GM21529 (cell line): ENCODE measurements around the gene MLLT6.

Source experiments
- ATAC-seq: cut with Tn5 transposase; IDR thresholded peaks from one replicate; pipeline ENCODE4 v1.9.1; 2021; ENCODE audit not compliant: unreplicated experiment

The MLLT6 gene

DNA sequence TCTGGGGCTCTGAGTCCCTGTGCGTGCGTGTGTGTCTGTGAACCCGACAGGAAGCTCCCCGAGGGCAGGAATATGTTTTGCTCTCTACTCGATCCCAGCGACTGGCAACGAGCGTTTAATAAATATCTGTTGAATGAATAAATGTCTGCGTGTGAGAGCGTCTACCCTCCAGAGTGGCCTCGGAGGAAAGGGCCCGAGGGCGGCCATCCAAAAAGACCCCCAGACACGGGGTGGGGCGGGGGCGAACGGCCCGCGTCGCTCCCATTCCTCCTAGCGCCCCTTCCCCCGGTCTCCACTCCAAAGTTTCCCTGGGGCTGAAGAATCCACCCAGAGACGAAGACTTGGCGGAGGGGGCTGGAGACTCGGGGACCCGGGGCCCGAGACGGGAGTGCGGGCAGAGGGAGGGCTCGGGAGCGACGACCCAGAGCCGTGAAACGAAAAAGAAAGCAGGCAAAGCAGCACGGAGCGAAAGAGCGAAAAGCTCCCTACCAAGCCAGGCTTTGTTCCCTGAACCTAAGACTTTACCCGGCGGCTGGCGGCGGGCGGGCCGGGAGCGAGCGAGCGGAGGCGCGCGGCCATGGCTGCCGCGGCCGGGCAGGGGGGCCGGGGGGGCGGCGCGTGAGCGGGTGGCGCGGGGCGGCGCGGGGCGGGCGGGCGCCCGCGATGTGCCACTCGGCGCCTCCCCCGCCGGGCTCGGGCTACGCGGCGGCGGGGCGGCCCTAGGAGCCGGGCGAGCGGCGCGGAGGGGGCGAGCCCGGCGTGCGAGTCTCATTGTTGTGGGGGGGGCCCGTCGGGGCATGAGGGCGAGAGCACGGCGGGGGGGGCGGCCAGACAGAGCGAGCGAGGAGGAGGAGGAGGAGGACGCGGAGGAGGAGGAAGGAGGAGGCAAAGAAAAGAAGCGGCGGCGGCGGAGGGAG lies at the start of gene MLLT6:
TSS of gene MLLT6 (plus strand) at position 668 of the 917 bp plus-strand sequence. CDS start 360 bp downstream, outside the sequence.
- no peak for ATAC-seq

DNA sequence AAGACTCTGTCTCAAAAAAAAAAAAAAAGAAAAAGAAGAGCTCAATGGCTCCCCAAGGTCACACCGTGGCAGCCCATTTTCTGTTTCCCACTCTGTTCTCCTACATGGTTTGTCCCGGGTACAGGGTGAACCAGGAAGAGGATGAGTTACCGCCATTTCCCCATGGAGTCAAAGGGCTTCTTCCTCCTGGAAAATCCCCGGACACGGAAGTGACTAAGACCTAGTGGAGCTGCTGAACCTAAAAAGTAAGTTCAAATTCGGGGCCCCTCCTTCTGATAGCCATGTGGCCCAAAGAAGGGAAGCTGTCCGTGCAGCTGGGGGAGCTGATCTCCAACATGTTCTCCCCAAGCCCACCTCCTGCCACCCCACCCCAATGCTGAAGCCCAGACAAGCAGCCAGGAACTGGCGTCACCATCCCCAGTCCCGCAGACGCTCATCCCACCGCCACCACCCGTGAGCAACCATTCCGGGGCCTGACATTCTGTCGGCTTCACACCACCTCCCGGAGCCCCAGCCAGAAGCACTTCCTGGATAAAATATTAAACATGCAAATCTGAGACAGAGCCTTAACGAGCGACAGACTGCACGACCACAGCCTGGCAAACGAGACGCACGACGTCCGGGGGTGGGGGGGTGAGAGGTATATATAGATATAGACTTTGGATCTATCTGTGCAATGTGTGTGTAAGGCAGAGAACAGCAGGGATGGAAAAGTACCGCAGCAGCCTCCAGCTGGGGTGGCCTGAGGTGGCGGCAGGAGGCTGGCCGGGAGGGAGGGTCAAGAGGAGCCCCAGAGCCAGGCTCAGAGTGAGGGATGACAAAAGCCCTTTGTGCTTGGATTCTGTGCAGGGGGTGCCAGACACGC lies 47.9 kb upstream of the MLLT6 start:
- ATAC-seq: no peak

DNA sequence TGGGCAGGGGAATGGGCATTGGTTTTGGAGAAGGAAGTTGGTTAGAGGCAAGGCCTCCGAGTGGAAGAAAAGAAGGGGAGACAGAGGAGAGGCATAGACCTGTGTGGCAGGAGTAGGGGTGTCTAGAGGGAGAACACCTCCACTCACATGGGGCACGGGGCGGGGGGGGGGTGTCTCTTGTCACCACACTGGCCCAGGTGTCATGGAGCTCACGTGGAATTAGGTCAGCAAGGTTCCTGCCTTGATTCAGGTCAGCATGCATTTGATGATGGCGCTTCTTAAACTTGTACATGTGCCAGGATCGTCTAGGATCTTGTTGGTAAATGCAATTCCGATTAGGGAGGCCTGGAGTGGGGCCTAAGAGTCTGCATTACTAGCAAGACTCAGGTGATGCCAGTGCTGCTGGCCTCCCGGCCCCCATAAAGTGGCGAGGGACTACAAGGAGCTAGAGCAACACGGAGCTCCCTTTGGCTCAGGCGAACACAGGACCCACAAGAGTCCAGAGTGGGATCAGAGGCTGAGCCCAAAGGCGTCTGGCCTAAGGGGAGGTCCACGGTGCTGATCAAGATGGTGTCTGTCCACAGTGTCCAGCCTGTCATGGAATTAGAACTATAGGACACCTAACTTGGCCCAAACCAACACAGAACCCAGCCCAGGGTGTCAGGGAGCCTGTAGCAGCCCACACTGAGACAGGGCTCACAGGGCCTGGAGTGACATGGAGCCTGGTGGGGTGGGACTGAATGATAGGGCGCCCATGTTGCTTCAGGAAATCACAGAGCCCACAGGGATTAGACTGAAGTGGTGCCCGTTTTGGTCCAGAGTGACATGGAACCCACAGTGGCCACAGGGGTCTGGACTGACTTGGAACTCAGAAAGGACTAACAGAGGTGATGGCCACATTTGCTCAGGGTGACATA lies 47.0 kb upstream of the MLLT6 start:
- ATAC-seq: no peak

DNA sequence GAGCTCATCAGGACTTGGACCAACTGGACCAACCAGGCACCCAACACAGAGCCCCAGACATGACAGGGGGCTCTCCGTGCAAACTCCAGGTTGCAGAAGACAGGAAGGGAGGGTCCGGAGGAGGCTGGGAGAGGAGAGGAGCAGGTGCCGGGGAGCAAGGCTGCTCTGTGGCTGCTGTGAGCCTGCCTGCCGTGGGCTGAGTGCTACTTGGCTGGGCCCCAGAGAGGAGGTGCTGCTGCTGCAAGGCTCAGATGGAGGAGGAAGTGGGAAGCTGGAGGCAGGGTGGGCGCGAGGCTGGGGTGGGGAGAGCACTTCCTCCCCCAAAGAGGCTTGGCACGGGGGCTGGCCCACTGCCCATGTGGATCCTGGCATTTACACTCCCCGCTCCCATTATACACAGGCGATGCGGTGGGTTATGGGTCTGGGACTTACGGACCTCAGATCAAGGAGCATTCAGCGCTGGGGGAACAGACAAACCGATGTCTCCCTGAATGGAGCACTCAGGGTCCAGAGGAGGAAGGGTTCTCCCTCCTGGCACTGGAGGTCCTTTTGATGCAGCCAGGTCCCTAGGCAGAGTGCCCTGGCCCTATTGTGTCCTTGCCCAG lies 46.2 kb upstream of the MLLT6 start:
- ATAC-seq: no peak

DNA sequence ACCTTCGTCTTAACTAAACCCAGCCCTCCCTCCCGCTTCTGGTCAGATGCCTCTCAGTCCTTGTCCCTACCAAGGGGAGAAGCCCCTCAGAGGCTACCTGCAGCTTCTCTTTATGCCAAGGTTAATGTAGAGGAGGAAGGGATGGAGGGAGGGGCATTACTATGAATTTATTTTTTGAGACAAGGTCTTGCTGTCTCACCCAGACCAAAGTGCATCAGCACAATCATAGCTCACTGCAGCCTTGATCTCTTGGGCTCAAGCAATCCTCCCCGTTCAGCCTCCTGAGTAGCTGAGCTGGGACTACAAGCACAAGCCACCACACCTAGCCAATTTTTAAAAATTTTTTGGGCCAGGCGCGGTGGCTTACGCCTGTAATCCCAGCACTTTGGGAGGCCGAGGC lies 45.7 kb upstream of the MLLT6 start:
- no peak for ATAC-seq

DNA sequence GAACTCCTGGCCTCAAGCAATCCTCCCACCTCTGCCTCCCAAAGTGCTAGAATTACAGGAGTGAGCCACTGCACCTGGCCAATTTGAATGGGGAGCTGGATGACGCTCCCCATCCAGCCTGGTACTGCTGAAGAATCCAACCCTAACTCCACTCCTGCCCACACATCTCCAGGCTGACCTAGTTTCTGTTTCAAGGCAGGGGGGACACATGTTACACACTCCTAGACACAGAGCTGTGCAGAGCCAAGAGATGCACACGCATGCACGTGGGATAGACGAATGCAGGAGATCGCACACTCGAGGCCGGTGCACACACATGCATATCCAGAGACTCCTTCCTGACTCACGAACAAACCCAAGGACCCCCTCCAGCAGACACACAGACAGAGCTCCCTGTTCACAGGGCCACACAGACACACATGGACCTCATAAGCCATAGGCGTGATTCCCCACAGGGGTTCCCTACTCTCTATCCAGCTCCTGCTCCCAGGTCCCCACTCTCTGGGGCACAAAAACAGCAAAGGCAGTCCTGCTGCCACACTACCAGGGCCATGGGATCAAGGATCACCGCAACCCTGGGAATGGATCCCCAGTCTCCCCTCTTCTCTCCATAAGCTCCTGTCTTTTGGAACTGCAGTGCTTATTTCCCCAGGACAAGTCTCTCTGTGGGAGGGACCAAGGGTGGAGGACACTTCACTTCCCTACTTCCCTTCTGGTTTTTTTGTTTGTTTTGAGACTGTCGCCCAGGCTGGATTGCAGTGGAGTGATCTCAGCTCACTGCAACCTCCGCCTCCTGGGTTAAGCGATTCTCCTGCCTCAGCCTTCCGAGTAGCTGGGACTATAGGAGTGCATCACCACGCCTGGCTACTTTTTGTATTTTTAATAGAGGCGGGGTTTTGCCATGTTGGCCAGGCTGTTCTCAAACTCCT lies 44.7 kb upstream of the MLLT6 start:
- no peak for ATAC-seq

DNA sequence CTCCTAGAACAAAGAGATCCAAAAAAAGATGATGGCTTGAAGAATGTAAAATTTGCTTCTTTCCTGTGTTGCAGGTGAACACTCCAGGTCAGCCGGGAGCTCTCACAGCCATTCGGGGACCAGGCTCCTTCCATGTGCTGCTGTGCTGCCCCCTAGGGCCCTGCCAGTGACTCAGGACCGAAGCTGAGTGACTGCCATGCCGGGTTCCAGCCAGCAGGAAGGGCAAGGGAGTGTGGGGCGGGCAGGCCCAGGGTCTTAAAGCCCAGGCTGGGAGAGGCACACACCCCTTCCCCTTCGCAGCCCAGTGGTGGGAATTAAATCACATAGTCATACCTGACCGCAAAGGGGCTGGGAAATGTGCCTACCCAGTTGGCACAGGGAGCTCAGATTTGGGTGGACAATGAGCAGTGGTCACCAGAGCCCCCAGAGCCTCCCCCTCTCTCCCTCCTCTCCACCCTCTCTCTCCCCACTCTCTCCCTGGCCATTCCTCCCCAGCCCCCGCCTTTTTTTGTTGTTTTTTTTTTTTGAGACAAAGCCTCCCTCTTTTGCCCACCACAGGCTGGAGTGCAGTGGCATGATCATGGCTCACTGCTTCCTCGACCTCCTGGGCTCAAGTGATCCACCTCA lies 41.8 kb upstream of the MLLT6 start:
- ATAC-seq: no peak

DNA sequence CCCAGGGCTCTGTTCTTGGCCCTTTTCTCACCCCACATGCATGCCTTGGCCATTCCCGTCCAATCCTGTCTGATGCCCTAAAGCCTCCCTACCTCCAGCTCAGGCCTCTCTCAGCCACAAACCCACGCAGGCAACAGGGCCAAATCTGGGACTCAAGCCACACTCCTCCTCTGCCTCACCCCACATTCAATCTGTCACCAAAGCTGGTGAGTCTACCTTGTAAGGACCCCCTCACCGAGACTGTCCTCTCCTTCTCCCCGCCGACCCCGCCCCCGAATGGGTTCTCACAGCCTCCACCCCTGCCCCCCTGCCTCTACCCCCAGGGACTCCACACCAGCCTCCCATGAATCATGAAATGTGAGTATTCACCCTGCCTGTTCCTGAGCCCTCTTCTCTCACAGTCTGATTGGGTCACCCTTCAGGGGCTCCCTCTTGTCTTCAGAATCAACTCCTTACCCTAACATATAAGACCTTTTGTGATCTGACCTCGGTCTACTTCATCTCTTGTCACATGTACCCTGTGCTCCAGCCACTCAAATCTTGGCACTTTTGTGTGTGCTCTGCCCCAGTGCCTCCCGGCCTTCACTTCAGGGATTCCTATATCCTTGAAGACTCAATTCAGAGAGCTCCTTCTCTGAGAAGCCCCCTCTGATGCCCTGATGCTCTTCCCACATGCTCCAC lies 41.0 kb upstream of the MLLT6 start:
- no peak for ATAC-seq

DNA sequence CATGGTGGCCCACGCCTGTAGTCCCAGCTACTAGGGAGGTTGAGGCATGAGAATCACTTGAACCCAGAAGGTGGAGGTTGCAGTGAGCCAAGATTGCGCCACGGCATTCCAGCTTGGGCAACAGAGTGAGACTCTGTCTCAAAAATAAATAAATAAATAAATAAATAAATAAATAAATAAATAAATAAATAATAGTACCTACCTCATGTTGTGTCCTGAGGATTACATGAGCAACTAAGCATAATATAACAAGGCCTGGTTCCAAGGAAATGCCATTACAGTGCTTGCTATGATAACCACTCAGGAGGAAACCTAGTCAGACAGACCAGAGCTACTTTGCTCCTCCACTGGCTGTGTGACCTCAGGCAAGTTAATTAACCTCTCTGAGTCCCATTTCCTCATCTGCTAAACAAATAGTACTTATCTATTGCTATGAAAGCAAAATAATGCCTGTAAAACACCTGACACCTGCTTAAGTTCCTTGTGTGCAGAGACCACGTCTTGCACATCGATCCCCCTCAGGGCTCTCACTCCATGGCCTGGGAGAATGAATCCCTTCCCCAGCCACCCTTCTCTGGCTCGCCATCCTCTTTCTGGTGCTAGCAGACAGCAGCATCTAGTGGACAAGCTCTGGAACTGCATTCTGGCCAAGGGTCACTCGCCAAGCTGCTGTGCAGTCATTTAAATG lies 37.8 kb upstream of the MLLT6 start:
- ATAC-seq: no peak

DNA sequence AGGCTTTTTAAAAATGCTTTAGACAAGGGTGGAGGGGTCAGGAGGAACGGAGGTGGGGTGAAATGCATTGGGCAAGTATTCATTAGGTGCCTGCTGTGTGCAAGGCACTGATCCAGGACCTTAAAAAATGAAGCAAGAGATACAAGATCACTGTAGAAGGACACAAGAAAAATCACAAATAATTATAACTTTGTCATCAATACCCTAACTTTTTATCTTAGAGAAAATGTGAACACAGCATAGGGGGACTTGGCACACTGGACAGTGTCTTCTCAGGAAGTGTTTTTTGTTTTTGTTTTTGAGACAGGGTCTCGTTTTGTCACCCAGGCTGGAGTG lies 37.3 kb upstream of the MLLT6 start:
- ATAC-seq: no peak

DNA sequence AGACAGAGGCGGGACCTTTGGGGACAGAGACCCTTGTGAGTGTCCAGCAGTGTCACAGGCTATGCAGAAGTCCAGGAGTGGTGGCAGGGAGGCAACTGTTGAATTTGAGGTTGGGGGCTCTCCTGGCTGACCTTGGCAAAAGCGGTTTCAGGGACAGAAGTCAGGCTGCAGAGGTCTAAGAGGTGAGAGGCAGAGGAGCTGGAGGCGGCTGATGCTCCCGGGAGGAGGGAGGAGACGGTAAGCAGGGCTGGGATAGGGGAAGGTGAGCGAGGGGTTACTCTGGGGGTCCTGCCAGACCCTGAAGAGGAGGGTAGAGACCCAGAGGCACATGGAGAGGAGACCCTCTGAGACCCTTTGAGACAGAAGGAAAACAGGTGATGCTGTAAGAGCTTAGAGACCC lies 35.6 kb upstream of the MLLT6 start:
- ATAC-seq: no peak

DNA sequence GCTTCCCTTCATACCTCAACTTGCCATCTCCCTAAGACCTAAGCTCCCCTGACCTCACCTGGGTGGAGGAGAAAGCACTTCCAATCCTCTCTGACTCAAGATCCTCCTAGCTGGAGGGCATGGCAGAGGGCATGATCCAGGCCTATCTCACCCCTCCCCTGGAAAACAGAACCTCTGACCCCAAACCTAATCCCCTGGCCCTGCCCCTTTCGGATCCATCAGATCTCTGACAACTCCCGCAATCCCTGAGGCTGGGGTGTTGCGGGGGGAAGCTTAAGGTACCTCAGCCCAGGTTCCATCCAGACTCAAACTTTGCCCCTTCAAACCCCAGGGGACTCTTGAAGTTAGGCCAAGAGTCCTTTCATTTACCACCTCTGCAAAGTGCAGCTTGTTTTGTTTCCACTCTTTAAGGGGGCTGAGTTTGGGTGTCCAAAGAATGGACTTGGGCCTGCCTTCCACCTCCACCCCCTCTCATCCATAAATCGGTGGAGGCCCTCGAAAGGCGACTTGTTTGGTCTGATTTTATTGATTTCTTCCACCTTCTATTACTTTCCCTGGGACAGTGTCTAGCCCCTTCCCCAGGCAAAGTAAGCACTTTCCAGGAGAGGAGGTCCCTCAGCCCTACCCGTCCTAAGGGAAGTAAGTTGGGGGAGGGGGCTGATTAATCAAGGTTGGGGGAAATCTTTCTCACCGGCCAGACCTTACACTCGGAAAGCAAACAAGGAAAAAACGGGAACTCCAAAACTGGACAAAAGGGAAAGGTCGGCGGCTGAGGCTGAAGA lies 32.9 kb upstream of the MLLT6 start:
- ATAC-seq: no peak

DNA sequence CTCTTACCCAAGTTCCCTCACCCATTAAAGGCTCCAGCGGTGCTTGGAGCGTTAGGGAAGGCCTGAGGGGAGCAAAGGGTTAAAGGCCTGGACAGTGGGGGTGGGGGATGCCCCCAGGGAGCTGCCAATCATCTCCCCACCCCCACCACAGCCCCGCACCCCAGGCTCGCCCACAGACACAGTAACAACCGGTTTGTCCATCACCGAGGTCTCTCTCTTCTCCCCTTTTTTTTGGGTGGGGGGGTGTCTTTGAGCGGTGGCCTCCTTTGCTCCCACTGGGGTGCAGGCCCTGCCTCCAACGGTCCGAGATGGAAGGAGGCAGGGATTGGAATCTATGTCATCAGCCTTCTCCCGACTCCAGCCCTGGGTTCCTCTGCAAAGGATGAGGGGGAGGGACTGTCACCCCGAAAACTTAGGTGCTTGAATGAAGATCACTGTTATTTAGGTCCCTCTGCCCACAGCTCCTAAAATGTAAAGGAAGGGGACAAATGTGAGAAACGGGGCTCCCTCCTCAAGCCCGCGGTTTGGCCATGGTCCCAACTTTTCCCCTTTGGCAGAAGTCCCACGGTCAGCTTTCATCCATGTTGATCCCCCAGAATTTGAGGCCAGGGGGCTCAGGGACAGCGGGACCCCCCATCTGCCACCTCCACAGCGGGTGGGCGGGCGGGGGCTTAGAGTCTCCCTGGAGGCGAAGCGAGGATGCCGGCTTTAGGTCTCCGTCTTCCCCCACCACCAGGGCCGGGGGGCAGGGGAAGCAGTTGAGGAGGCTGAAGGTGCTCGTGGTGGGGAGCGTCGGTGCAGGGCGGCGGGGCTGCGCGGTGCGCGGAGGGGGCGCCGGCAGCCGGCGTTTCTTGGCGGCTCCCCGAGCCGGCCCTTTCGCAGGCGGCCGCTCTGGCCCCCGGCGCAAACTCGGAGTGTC lies 32.0 kb upstream of the MLLT6 start:
- ATAC-seq: no peak

DNA sequence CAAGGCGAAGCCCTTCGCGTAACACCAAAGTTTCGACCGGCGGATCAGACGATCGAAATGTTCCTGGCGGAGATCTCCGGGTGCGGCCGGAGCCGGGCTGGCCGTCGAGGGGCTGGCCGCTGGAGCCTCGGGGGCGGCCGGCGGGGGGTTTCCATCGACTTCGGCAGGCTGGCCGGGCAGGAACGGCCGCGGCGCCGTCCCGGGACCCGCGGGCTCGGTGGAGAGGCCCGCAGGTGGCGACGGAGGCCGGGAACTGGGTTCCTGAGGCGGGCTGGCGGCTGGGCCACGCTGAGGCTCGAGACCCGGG lies 31.4 kb upstream of the MLLT6 start:
- no peak for ATAC-seq

DNA sequence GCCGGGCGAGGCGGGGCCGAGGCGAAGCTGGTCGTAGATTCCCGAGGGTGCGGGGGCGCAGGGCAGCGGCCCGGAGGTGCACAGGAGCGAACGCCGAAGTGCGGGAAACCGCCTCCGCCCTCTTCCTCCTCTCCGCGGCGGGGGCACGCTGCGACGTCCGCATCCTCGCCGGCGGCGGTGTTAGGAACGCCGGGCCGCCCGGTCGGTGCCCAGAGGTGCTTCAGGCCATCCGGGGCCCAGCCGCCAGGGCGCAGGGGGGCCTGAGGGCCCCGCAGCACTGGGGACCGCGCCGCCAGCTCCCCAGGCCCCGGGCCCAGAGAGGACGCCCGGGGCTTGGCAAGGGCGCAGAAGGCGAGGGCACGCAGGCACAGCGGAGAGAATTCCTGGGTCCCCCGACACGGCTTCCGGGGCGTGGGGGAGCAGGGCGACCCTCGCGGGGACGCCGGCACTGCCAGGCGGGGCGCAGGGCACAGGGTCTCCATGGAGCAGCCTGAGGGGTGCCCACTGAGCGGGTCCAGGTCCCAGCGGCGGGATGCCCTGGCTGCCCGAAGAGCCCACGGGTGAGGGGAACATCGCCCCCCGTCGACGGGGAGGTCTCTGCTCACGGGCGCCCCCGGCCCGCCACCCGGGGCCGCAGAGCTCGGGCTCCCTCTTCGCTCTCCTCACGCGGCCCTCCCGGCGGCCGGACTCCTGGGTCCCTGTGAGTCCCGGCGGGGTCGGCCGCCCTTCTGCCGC lies 30.9 kb upstream of the MLLT6 start:
- ATAC-seq: peak; percentile 18
